OCI-LY1 (cell line): ENCODE results near the gene KLRD1.

ENCODE experiments used
- H2AFZ ChIP-seq: fragments of 200-600 bp; sonication (generic), shearing (Covaris generic); 2 replicates; pipeline ENCODE4 v1.6.0; 2014; ENCODE audit warnings: antibody characterized with exemption, mild to moderate bottlenecking, low read length
- H3F3A ChIP-seq: fragments of 200-600 bp; sonication (generic), shearing (Covaris generic); 2 replicates; pipeline ENCODE4 v1.6.0; 2014; ENCODE audit warnings: mild to moderate bottlenecking, antibody characterized with exemption, low read length, moderate library complexity; ENCODE audit not compliant: insufficient read depth
- H3K27ac ChIP-seq: fragments of 200-600 bp; sonication (generic); 2 replicates; pipeline ENCODE4 v1.5.1; 2014; ENCODE audit warnings: low read length, mixed run types, mild to moderate bottlenecking, low read depth; ENCODE audit not compliant: poor library complexity, severe bottlenecking
- H3K27me3 ChIP-seq: fragments of 200-600 bp; sonication (generic); 2 replicates; pipeline ENCODE4 v1.6.0; 2014; ENCODE audit warnings: antibody characterized with exemption, mild to moderate bottlenecking, low read length, moderate library complexity; ENCODE audit not compliant: insufficient read depth
- H3K36me3 ChIP-seq: fragments of 200-600 bp; sonication (generic); 2 replicates; pipeline ENCODE4 v1.6.1; 2014; ENCODE audit warnings: mild to moderate bottlenecking, antibody characterized with exemption, low read length, moderate library complexity, mixed read lengths; ENCODE audit not compliant: insufficient read depth
- H3K4me1 ChIP-seq: fragments of 200-600 bp; sonication (generic); 2 replicates; pipeline ENCODE4 v1.5.1; 2014; ENCODE audit warnings: mild to moderate bottlenecking, low read length, moderate library complexity; ENCODE audit not compliant: insufficient read depth, severe bottlenecking
- H3K4me2 ChIP-seq: fragments of 200-600 bp; sonication (generic), shearing (Covaris generic); 2 replicates; pipeline ENCODE4 v1.6.1; 2014; ENCODE audit warnings: low read length
- H3K4me3 ChIP-seq: fragments of 200-600 bp; sonication (generic); 2 replicates; pipeline ENCODE4 v1.5.1; 2014; ENCODE audit warnings: low read length, low read depth, mild to moderate bottlenecking, mixed read lengths; ENCODE audit not compliant: poor library complexity, severe bottlenecking
- H3K79me2 ChIP-seq: fragments of 200-600 bp; shearing (Covaris generic); 2 replicates; pipeline ENCODE4 v1.6.1; 2016; ENCODE audit warnings: mixed run types, low read length, mixed read lengths; ENCODE audit not compliant: insufficient read depth
- H3K9ac ChIP-seq: fragments of 200-600 bp; sonication (generic), shearing (Covaris generic); 2 replicates; pipeline ENCODE4 v1.6.1; 2014; ENCODE audit warnings: mild to moderate bottlenecking, low read length, mixed read lengths
- H3K9me2 ChIP-seq: fragments of 200-600 bp; sonication (generic), shearing (Covaris generic); 2 replicates; pipeline ENCODE4 v1.6.1; 2014; ENCODE audit warnings: low read depth, mild to moderate bottlenecking, low read length, mixed read lengths
- H3K9me3 ChIP-seq: fragments of 200-600 bp; shearing (Covaris generic); 2 replicates; pipeline ENCODE4 v1.6.1; 2014; ENCODE audit warnings: low read length, mixed read lengths
- H4K20me1 ChIP-seq: fragments of 200-600 bp; sonication (generic), shearing (Covaris generic); 2 replicates; pipeline ENCODE4 v1.6.0; 2016; ENCODE audit warnings: mild to moderate bottlenecking, low read length; ENCODE audit not compliant: insufficient read depth
- CTCF ChIP-seq: fragments of 200-600 bp; sonication (generic), shearing (Covaris generic); IDR thresholded peaks from 2 replicates; pipeline ENCODE4 v1.5.1; 2017; ENCODE audit warnings: mild to moderate bottlenecking, antibody characterized with exemption, low read length, moderate library complexity, mixed read lengths
- EZH2 ChIP-seq: fragments of 200-600 bp; sonication (generic), shearing (Covaris generic); IDR thresholded peaks from 2 replicates; pipeline ENCODE4 v1.8.0; 2017; ENCODE audit warnings: borderline replicate concordance, mixed run types, mild to moderate bottlenecking, antibody characterized with exemption, low read length, moderate library complexity, mixed read lengths

The KLRD1 gene

GRCh38 chr12:10279937-10280336 lies 27.7 kb upstream of the KLRD1 start:
- Histone ChIP-seq H3K27ac (no peak overlapping the region), H4K20me1 (no peaks in the 10 kb centered on the region), H3K9me3 (peaks cover 3% of the 10 kb centered on the region; the same call in 1 of the 2 replicates)

GRCh38 chr12:10283027-10283426 lies 24.6 kb upstream of the KLRD1 start:
- H3K4me2 ChIP-seq: no peak overlapping the region
- H4K20me1 ChIP-seq: no peaks in the 10 kb centered on the region
- H3K9me2 ChIP-seq: no peaks in the 10 kb centered on the region
- H3F3A ChIP-seq: no peaks in the 10 kb centered on the region
- peak overlapping the region; percentile 63 for H3K27ac ChIP-seq
- H3K4me1 ChIP-seq: peaks cover 48% of the 10 kb centered on the region
- H2AFZ ChIP-seq: no peak overlapping the region
- no peak overlapping the region for H3K9ac ChIP-seq
- H3K27me3 ChIP-seq: no peaks in the 10 kb centered on the region
- no peak for TF ChIP-seq EZH2
- TF ChIP-seq CTCF: no peak
- peaks cover 3% of the 10 kb centered on the region; the same call in 1 of the 2 replicates for H3K9me3 ChIP-seq
- no peak overlapping the region for H3K4me3 ChIP-seq
- H3K79me2 ChIP-seq: no peaks in the 10 kb centered on the region
- H3K36me3 ChIP-seq: 0 out of 2 replicates have a peak, but pooled peaks cover 2% of the 10 kb centered on the region

More at GRCh38 chr12:10279937-10280336, 27.7 kb upstream of the KLRD1 start:
- H3K27me3 ChIP-seq: no peaks in the 10 kb centered on the region
- H3K36me3 ChIP-seq: peaks cover 3% of the 10 kb centered on the region; the same call in 1 of the 2 replicates
- peaks cover 33% of the 10 kb centered on the region for H3K4me1 ChIP-seq
- no peaks in the 10 kb centered on the region for H3K9me2 ChIP-seq
- H3K4me3 ChIP-seq: no peak overlapping the region
- no peak overlapping the region for H3K4me2 ChIP-seq
- no peak overlapping the region for H3K9ac ChIP-seq
- TF ChIP-seq CTCF (no peak), EZH2 (no peak)
- 0 out of 2 replicates have a peak, but pooled peaks cover 5% of the 10 kb centered on the region for H3F3A ChIP-seq
- no peak overlapping the region for H2AFZ ChIP-seq
- H3K79me2 ChIP-seq: no peaks in the 10 kb centered on the region

- Histone ChIP-seq H4K20me1 (no peaks in the 10 kb centered on the region), H3K27ac (peak overlapping the region; percentile 94), H3K4me3 (peak overlapping the region; percentile 20), H3K4me2 (peak overlapping the region; percentile 39), H3F3A (peaks cover 6% of the 10 kb centered on the region; the same call in 1 of the 2 replicates), H3K79me2 (no peaks in the 10 kb centered on the region), H3K27me3 (no peaks in the 10 kb centered on the region), H3K9ac (peak overlapping the region; percentile 44), H3K4me1 (peaks cover 44% of the 10 kb centered on the region), H3K9me2 (no peaks in the 10 kb centered on the region), H3K36me3 (peaks cover 8% of the 10 kb centered on the region; the same call in 1 of the 2 replicates), H3K9me3 (peaks cover 15% of the 10 kb centered on the region), H2AFZ (no peak overlapping the region)
- TF ChIP-seq EZH2: no peak
- no peak for TF ChIP-seq CTCF
Observed at GRCh38 chr12:10285919-10286318, 21.8 kb upstream of the KLRD1 start.
